Mucosa of descending colon (tissue), 3 donors: Measurements from ENCODE around the gene NFATC3. TPM values are rescaled to one million over a fixed set of nuclear protein-coding genes. Genes with fewer than 3 reads are reported as not detected.

Source experiments
- ATAC-seq: fragments of 200-7000 bp; cut with Tn5 transposase; one replicate; pipeline ENCODE4 v1.9.1; 2020; ENCODE audit warnings: mild to moderate bottlenecking, moderate library complexity
- DNase-seq, 3 donors: peaks; one replicate each; pipeline ENCODE4 v3.0.0-alpha.2; 2020
- H3K36me3 ChIP-seq: fragments of 200-600 bp; one replicate; pipeline ENCODE4 v1.8.0; 2021; ENCODE audit warnings: low read depth, mild to moderate bottlenecking
- H3K4me1 ChIP-seq: fragments of 200-600 bp; one replicate; pipeline ENCODE4 v1.8.0; 2021; ENCODE audit warnings: low read depth, mild to moderate bottlenecking
- H3K4me3 ChIP-seq: fragments of 200-600 bp; one replicate; pipeline ENCODE4 v1.8.0; 2021; ENCODE audit warnings: mild to moderate bottlenecking
- H3K9me3 ChIP-seq: fragments of 200-600 bp; one replicate; pipeline ENCODE4 v1.8.0; 2021; ENCODE audit warnings: mild to moderate bottlenecking
- CTCF ChIP-seq: fragments of 200-600 bp; IDR thresholded peaks from one replicate; pipeline ENCODE4 v1.8.0; 2022; ENCODE audit warnings: antibody characterized with exemption, mild to moderate bottlenecking
- intact Hi-C, 2 donors: fragments of 100-400 bp; cut with DNase I in 1 of 2; cut with micrococcal nuclease in 1 of 2; formaldehyde crosslinking; loops; one replicate each; pipeline versions ENCODE4 v1.11.0 to v1.11.1; 2022; cut with DNase I, micrococcal nuclease
- total RNA-seq, 3 donors: library from RNA; stranded (reverse); fragmentation: NEBNext Ultra II Directional in 2 of 3; extraction: Animal tissue kit (Norgen Biotek cat#: 25700) in 2 of 3; gene quantifications; one replicate each; pipeline versions ENCODE4 v1.2.1 to v1.2.4, GENCODE V29; 2021 to 2023
- donor health status: DM: no; HTN: no; CAD: no; lungs with moderate emphysema.
- donor health status: DM: no; HTN: no; CAD: no.
- donor health status: DM: no; HTN: yes; CAD: no.

NFATC3 gene
- total RNA-seq, 3 donors from 2014 or later, result 24.2 to 44.0 (median 25.5) TPM

- intact Hi-C loops, result no loop called here
- Histone ChIP-seq H3K36me3 (peaks cover 3% of the 10 kb centered on the region), H3K4me3 (no peak overlapping the region), H3K4me1 (peaks cover 21% of the 10 kb centered on the region), H3K9me3 (no peaks in the 10 kb centered on the region)
- no peak for TF ChIP-seq CTCF
- ATAC-seq (peak; percentile 30), DNase-seq (peak in 1 of 3 donors; percentile 68)
Observed at GRCh38 chr16:68227850-68228553, 142.8 kb downstream of the NFATC3 start.

DNA sequence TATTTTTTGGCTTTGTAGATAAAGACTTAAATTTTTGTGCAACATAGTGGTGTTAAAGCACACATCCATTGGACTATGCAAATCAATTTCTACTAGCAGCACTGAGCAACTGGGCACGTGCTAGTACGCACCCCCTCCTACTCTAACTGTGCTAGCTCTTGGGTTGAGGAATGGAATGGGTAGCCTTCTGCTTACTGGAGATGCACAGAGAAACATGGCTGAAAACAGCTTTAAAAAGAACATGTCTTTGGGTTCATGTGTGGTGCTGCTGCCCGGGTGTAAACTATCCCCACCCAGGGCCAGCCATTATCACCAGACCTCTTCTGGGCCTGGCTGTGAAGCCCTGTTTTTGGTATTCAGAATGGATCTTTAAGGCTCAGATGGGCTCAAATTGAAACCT, 143.5 kb downstream of the NFATC3 start:
- intact Hi-C loops, result no loop called here
- H3K36me3 ChIP-seq, result peaks cover 3% of the 10 kb centered on the region

GRCh38 chr16:68229431-68230175, 144.4 kb downstream of the NFATC3 start:
- peaks cover 3% of the 10 kb centered on the region for H3K36me3 ChIP-seq
- TF ChIP-seq CTCF, result peak; percentile 68
- no peak overlapping the region for H3K4me3 ChIP-seq
- DNase-seq (peak in 1 of 3 donors; percentile 53), ATAC-seq (peak; percentile 12)
- peaks cover 25% of the 10 kb centered on the region for H3K4me1 ChIP-seq
- intact Hi-C loops, result no loop called here
- H3K9me3 ChIP-seq, result no peaks in the 10 kb centered on the region

More for the DNA sequence above, 143.5 kb downstream of the NFATC3 start:
- no peak overlapping the region for H3K4me3 ChIP-seq
- DNase-seq (no peak), ATAC-seq (no peak)
- peaks cover 25% of the 10 kb centered on the region for H3K4me1 ChIP-seq
- TF ChIP-seq CTCF, result no peak
- H3K9me3 ChIP-seq, result no peaks in the 10 kb centered on the region

DNA sequence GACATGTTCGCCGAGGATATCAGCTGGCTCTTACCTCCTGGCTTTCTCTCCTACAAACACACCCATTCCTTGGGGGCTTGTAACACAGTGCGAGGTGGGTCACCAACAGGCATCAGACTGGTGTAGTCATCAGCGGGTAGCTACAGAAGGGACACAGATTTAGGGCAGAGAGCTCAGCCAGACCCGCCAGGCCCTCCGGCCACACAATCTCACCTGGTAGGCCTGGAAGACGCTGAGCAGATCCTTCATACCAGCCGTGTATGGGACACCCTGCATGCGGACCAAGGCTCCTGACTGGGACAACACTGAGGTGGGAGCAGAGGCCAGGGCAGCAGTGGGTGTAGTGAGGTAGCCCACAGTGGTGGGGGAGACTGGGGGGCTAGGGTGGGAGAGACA, 145.0 kb downstream of the NFATC3 start:
- no peak for TF ChIP-seq CTCF
- H3K4me3 ChIP-seq, result no peak overlapping the region
- peaks cover 6% of the 10 kb centered on the region for H3K36me3 ChIP-seq
- no peak for DNase-seq
- intact Hi-C loops, result no loop called here
- H3K9me3 ChIP-seq, result no peaks in the 10 kb centered on the region
- ATAC-seq, result no peak
- peaks cover 25% of the 10 kb centered on the region for H3K4me1 ChIP-seq

DNA sequence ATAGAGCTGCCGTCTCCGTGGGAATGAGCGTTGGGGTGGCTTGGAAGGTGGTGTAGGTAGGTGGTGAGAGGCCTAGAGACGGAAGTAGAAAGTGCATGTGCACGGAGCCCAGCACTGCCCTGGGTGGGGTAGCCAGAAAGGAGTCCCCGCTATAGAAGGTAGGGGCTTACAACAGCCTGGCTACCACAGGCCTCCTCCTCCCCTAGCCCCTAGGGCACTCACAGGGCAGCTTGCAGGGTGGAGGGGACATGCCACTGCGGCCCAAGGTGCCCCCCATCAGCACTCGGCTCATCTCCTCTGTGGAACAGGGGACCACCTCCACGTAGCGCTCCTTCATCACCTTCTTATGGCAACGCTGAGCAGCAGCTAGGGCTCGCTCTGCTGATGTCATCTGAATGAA, 145.8 kb downstream of the NFATC3 start:
- TF ChIP-seq CTCF, result no peak
- intact Hi-C loops, result no loop called here
- Histone ChIP-seq H3K4me3 (no peak overlapping the region), H3K4me1 (peaks cover 25% of the 10 kb centered on the region), H3K9me3 (no peaks in the 10 kb centered on the region), H3K36me3 (peaks cover 6% of the 10 kb centered on the region)
- DNase-seq (no peak), ATAC-seq (no peak)
